Heart left ventricle (tissue), 13 donors: ENCODE data around the gene KRTDAP.

Experiments used
- POLR2A ChIP-seq, 2 donors: fragments of 450-650 bp; IDR thresholded peaks; one replicate each; pipeline ENCODE4 v1.6.1; 2017; ENCODE audit warnings: antibody characterized with exemption in 2 of 2, mild to moderate bottlenecking in 2 of 2, moderate library complexity in 2 of 2
- TF ChIP-seq, protein P1 (sequence below), 12 donors: fragments of 200-600 bp; sonication (generic) in 4 of 12; IDR thresholded peaks; one replicate each; pipeline versions ENCODE4 v1.5.0 to v1.8.0; 2018 to 2022; ENCODE audit warnings: antibody characterized with exemption in 12 of 12, mild to moderate bottlenecking in 5 of 12
- donor health status: ischemic (EF 13 %, LVEDD 7.1; RV severe dilation, severe dysfunction).
- donor health status: DM: no; HTN: yes; CAD: no.
- donor health status: DM: no; HTN: no; CAD: no.
- donor health status: ischemic (EF 25% LVEDD 6.9; RV normal size, moderate dysfunction).
- donor health status: ischemic (EF 25% LVEDD 5.7; RV mildly dilated, moderate dysfunction).
- donor health status: ischemic (EF 35%, LVEDD 5.7; RV mildly dilated, moderate dysfunction).
- donor health status: nonischemic (EF 11% LVEDD 7.7; RV severe dilation, severe dysfunction).
- donor health status: DM: yes; HTN: yes; CAD: no.
- donor health status: PGD.
- donor health status: ischemic (EF 29% LVEDD 5.4; RV normal size, mild dysfunction).
- donor health status: nonischemic (EF 23%, LVEDD 6.1; RV moderate dilation, normal function).

DNA sequence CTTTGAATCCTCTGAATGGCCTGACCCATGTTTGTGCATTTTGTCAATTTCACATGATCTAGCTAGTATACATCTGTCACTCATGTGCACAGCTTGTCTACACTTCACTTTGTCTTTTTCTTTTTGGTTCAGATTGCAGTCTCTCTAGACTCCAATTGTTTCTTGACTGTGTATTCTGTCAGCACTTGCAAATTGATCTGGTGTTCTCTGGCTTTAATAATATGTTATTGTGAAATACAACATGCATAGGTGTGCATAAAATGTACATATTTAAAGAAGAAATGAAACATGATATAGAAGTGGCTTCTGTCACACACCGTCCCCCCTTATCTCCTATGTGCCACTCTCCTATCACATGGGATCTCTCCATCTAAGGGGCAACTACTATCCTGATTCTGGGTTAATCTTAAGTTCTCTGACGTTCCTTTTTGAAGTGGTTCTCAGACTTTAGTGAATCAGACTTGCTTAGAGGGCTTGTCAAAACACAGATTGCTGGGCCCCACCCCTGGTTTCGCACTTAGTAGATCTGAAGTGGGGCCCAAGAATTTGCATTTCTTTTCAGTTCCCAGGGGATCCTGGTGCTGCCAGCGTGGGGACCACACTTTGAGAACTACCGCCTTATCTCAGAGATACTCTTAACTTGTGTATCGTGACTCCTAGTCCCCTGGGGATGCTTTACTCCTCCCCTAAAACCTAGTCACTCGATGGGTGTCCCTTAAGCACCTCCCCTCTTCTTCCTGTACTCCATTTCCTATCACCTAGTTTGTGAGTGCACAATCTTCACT is 5.8 kb downstream of the KRTDAP start:
- no peak for TF ChIP-seq POLR2A (IDR thresholded peaks at IDR 0.05)
- TF ChIP-seq, protein P1, sequence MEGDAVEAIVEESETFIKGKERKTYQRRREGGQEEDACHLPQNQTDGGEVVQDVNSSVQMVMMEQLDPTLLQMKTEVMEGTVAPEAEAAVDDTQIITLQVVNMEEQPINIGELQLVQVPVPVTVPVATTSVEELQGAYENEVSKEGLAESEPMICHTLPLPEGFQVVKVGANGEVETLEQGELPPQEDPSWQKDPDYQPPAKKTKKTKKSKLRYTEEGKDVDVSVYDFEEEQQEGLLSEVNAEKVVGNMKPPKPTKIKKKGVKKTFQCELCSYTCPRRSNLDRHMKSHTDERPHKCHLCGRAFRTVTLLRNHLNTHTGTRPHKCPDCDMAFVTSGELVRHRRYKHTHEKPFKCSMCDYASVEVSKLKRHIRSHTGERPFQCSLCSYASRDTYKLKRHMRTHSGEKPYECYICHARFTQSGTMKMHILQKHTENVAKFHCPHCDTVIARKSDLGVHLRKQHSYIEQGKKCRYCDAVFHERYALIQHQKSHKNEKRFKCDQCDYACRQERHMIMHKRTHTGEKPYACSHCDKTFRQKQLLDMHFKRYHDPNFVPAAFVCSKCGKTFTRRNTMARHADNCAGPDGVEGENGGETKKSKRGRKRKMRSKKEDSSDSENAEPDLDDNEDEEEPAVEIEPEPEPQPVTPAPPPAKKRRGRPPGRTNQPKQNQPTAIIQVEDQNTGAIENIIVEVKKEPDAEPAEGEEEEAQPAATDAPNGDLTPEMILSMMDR (IDR thresholded peaks at IDR 0.05) = no peak
